Measurements from ENCODE around the gene ACSM5.
"Not testable (repeated sequence)": the region's sequence is repeated elsewhere in the genome, so short reads cannot be mapped to it uniquely, and the experiment has no call there.

The ACSM5 gene

GRCh38 chr16:20399185-20399584 is 10.1 kb upstream of the ACSM5 start:
- no peak for DNase-seq (ENCODE audit: low read depth in 2 of 2)

GRCh38 chr16:20401066-20401465 is 8.3 kb upstream of the ACSM5 start:
- no peak for DNase-seq (ENCODE audit: low read depth in 2 of 2)

- DNase-seq (ENCODE audit: low read depth in 2 of 2), result no peak
These were observed 7.8 kb upstream of the ACSM5 start for GRCh38 chr16:20401475-20402016.

GRCh38 chr16:20402651-20403050 is 6.7 kb upstream of the ACSM5 start:
- DNase-seq (ENCODE audit: low read depth in 2 of 2), result no peak

GRCh38 chr16:20404637-20405036 is 4.7 kb upstream of the ACSM5 start, which contains the start of gene PDILT:
Gene PDILT, minus strand, starts transcription at chr16:20404737. Its CDS starts 5,437 bp downstream, at chr16:20399300.
- no peak for DNase-seq (ENCODE audit: low read depth in 2 of 2)

GRCh38 chr16:20410121-20410723 is 888 bp downstream of the ACSM5 start:
- no peak for DNase-seq (ENCODE audit: low read depth in 2 of 2)

- no peak for DNase-seq (ENCODE audit: low read depth in 2 of 2)
These were observed 1.7 kb downstream of the ACSM5 start for GRCh38 chr16:20411055-20411454.

- no peak for DNase-seq (ENCODE audit: low read depth in 2 of 2)
These were observed 6.2 kb downstream of the ACSM5 start for GRCh38 chr16:20415541-20415940.

- not testable (repeated sequence) for DNase-seq (ENCODE audit: low read depth in 2 of 2)
These were observed 9.8 kb downstream of the ACSM5 start for GRCh38 chr16:20419093-20419492.

GRCh38 chr16:20421748-20422147 is 12.4 kb downstream of the ACSM5 start:
- DNase-seq (ENCODE audit: low read depth in 2 of 2), result not testable (repeated sequence)

- DNase-seq (ENCODE audit: low read depth in 2 of 2), result not testable (repeated sequence)
These were observed 14.4 kb downstream of the ACSM5 start for GRCh38 chr16:20423772-20424128.

- DNase-seq (ENCODE audit: low read depth in 2 of 2), result no peak
These were observed 15.0 kb downstream of the ACSM5 start for GRCh38 chr16:20424129-20424866.

- not testable (repeated sequence) for DNase-seq (ENCODE audit: low read depth in 2 of 2)
These were observed 18.1 kb downstream of the ACSM5 start for GRCh38 chr16:20427401-20427797.

- not testable (repeated sequence) for DNase-seq (ENCODE audit: low read depth in 2 of 2)
These were observed 20.2 kb downstream of the ACSM5 start for GRCh38 chr16:20429499-20429898.

- not testable (repeated sequence) for DNase-seq (ENCODE audit: low read depth in 2 of 2)
These were observed 21.1 kb downstream of the ACSM5 start for GRCh38 chr16:20430480-20430879.

GRCh38 chr16:20430948-20431347 is 21.6 kb downstream of the ACSM5 start:
- DNase-seq (ENCODE audit: low read depth in 2 of 2), result no peak

GRCh38 chr16:20438950-20439349 is 29.6 kb downstream of the ACSM5 start:
- DNase-seq (ENCODE audit: low read depth in 2 of 2), result not testable (repeated sequence)

GRCh38 chr16:20439820-20440231 is 30.5 kb downstream of the ACSM5 start:
- not testable (repeated sequence) for DNase-seq (ENCODE audit: low read depth in 2 of 2)

- not testable (repeated sequence) for DNase-seq (ENCODE audit: low read depth in 2 of 2)
These were observed 31.4 kb downstream of the ACSM5 start for GRCh38 chr16:20440731-20441130.

GRCh38 chr16:20441191-20441590 is 31.9 kb downstream of the ACSM5 start:
- DNase-seq (ENCODE audit: low read depth in 2 of 2), result no peak

- not testable (repeated sequence) for DNase-seq (ENCODE audit: low read depth in 2 of 2)
These were observed 32.5 kb downstream of the ACSM5 start for GRCh38 chr16:20441859-20442258.

GRCh38 chr16:20446652-20447393 is 37.5 kb downstream of the ACSM5 start:
- DNase-seq (ENCODE audit: low read depth in 2 of 2), result not testable (repeated sequence)
